Neutrophil (primary cell): ENCODE results near the gene ZNF398.

Source experiments
- H3K27ac ChIP-seq: fragments of 200-600 bp; sonication (generic); 2 replicates; pipeline ENCODE4 v1.5.1; 2016; ENCODE audit warnings: mild to moderate bottlenecking, moderate library complexity
- H3K27me3 ChIP-seq: fragments of 200-600 bp; sonication (generic); 2 replicates; pipeline ENCODE4 v1.6.0; 2016; ENCODE audit warnings: mild to moderate bottlenecking
- H3K36me3 ChIP-seq: fragments of 200-600 bp; sonication (generic); 2 replicates; pipeline ENCODE4 v1.5.1; 2017
- H3K4me1 ChIP-seq, 2 experiments: fragments of 200-600 bp in 1 of 2; sonication (generic) in 1 of 2; 1 replicate in 1 of 2; 2 replicates in 1 of 2; pipeline versions ENCODE4 v1.5.1 to v1.6.1; 2013 to 2016; ENCODE audit warnings: low read depth in 1 of 2, low read length in 1 of 2, mild to moderate bottlenecking in 1 of 2, moderate library complexity in 1 of 2; ENCODE audit not compliant: control insufficient read depth in 1 of 2, insufficient read depth in 1 of 2
- H3K4me3 ChIP-seq, 2 experiments: fragments of 200-600 bp in 1 of 2; sonication (generic) in 1 of 2; 1 replicate in 1 of 2; 2 replicates in 1 of 2; pipeline ENCODE4 v1.5.1; 2013 to 2016; ENCODE audit warnings: low read depth in 1 of 2, low read length in 1 of 2, mild to moderate bottlenecking in 1 of 2, moderate library complexity in 1 of 2
- H3K9me3 ChIP-seq: fragments of 200-600 bp; sonication (generic); 2 replicates; pipeline ENCODE4 v1.5.1; 2016
- CTCF ChIP-seq: fragments of 200-600 bp; sonication (generic); IDR thresholded peaks from 2 replicates; pipeline ENCODE4 v1.5.1; 2016; ENCODE audit warnings: antibody characterized with exemption

The ZNF398 gene

GRCh38 chr7:149207324-149208035 lies 60.2 kb downstream of the ZNF398 start:
- TF ChIP-seq CTCF, result no peak
- Histone ChIP-seq H3K4me1 (no peaks in the 10 kb centered on the region), H3K4me3 (no peak overlapping the region), H3K9me3 (no peaks in the 10 kb centered on the region), H3K36me3 (peaks cover 91% of the 10 kb centered on the region), H3K27me3 (no peaks in the 10 kb centered on the region), H3K27ac (no peak overlapping the region)

- no peak overlapping the region for H3K4me3 ChIP-seq
- H3K27me3 ChIP-seq, result no peaks in the 10 kb centered on the region
- H3K9me3 ChIP-seq, result no peaks in the 10 kb centered on the region
- no peak overlapping the region for H3K27ac ChIP-seq
- peak; percentile 58 for TF ChIP-seq CTCF
- no peaks in the 10 kb centered on the region for H3K4me1 ChIP-seq
- H3K36me3 ChIP-seq, result peaks cover 91% of the 10 kb centered on the region
Observed at GRCh38 chr7:149209518-149210269, 62.4 kb downstream of the ZNF398 start.

DNA sequence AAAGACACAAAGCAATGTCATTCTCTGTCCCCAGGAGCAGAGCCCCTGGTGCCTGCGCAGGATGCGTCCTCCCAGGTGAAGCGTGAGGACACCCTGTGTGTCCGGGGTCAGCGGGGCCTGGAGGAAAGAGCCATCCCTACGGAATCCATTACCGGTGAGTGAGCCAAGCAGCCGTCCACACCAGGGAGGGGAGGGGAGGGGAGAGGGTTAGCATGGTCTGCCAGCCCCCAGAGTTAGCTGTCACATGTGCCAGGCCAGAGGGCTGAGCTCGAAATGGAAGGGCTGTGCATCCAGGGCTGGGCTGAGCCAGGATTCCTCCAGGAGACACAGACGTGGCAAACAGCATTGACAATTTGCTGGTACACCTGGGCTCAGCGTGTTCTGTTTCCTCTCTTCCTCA lies 63.3 kb downstream of the ZNF398 start:
- no peaks in the 10 kb centered on the region for H3K4me1 ChIP-seq
- no peak overlapping the region for H3K27ac ChIP-seq
- no peak overlapping the region for H3K4me3 ChIP-seq
- TF ChIP-seq CTCF, result no peak
- no peaks in the 10 kb centered on the region for H3K9me3 ChIP-seq
- H3K27me3 ChIP-seq, result no peaks in the 10 kb centered on the region
- H3K36me3 ChIP-seq, result peaks cover 96% of the 10 kb centered on the region

DNA sequence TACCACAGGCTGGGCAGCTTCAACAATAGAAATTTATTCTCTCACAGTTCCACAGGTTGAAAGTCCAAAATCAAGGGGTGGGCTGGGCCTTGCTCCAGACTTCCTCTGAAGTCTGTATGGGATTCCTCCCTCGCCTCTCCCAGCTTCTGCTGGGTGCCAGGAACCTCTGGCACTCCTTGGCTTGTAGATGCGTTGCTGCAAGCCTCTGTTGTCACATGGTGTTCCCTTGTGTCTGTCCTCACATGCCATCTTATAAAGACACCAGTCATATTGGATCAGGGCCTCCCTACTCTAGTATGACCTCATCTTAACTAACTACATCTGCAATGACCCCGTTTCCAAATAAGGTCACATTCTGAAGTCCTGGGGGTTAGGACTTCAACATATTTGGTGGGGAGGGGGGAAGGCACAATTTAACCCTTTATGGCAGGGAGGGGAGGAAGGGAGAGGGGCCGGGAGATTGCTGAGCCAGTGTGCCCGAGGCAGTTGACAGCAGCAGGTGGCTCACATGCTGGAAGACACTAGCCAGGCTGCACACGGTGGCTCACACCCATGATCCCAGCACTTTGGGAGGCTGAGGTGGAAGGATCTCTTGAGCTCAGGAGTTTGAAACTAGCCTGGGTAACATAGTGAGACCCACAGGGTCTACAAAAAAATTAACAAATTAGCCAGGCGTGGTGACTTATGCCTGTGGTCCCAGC lies 66.9 kb downstream of the ZNF398 start:
- no peaks in the 10 kb centered on the region for H3K9me3 ChIP-seq
- peaks cover 100% of the 10 kb centered on the region for H3K36me3 ChIP-seq
- no peaks in the 10 kb centered on the region for H3K27me3 ChIP-seq

GRCh38 chr7:149216402-149216801 lies 69.1 kb downstream of the ZNF398 start:
- peaks cover 100% of the 10 kb centered on the region for H3K36me3 ChIP-seq
- H3K27me3 ChIP-seq, result no peaks in the 10 kb centered on the region
- H3K9me3 ChIP-seq, result no peaks in the 10 kb centered on the region
- H3K4me3 ChIP-seq, result no peak overlapping the region
- TF ChIP-seq CTCF, result no peak
- no peak overlapping the region for H3K27ac ChIP-seq
- no peaks in the 10 kb centered on the region for H3K4me1 ChIP-seq

More for the DNA sequence above, 66.9 kb downstream of the ZNF398 start:
- no peak for TF ChIP-seq CTCF
- Histone ChIP-seq H3K27ac (no peak overlapping the region), H3K4me3 (no peak overlapping the region), H3K4me1 (no peaks in the 10 kb centered on the region)
